Parathyroid adenoma (tissue), 2 donors: ENCODE data around the gene SLC16A9.

Experiments
- H2AFZ ChIP-seq: fragments of 300-600 bp; sonication (generic); one replicate; pipeline ENCODE4 v1.7.0; 2017; ENCODE audit warnings: antibody characterized with exemption, mild to moderate bottlenecking
- H3K27ac ChIP-seq: fragments of 300-600 bp; sonication (generic); one replicate; pipeline ENCODE4 v1.7.0; 2017
- H3K27me3 ChIP-seq: fragments of 300-600 bp; sonication (generic); one replicate; pipeline ENCODE4 v1.7.0; 2017; ENCODE audit warnings: low read length; ENCODE audit not compliant: control insufficient read depth, insufficient read depth
- H3K36me3 ChIP-seq: fragments of 300-600 bp; sonication (generic); one replicate; pipeline ENCODE4 v1.7.0; 2017; ENCODE audit warnings: low read length; ENCODE audit not compliant: control insufficient read depth, insufficient read depth
- H3K4me1 ChIP-seq: fragments of 300-600 bp; sonication (generic); one replicate; pipeline ENCODE4 v1.7.0; 2017; ENCODE audit warnings: control low read depth
- H3K4me2 ChIP-seq: fragments of 300-600 bp; sonication (generic); one replicate; pipeline ENCODE4 v1.7.0; 2017; ENCODE audit warnings: low read length
- H3K4me3 ChIP-seq: fragments of 300-600 bp; sonication (generic); one replicate; pipeline ENCODE4 v1.7.0; 2017; ENCODE audit warnings: low read depth, low read length
- H3K79me2 ChIP-seq: fragments of 300-600 bp; sonication (generic); one replicate; pipeline ENCODE4 v1.7.0; 2017; ENCODE audit warnings: control low read depth
- H3K9ac ChIP-seq: fragments of 300-600 bp; sonication (generic); one replicate; pipeline ENCODE4 v1.7.0; 2017; ENCODE audit warnings: mild to moderate bottlenecking
- H3K9me3 ChIP-seq: fragments of 300-600 bp; sonication (generic); one replicate; pipeline ENCODE4 v1.7.0; 2017; ENCODE audit warnings: low read length; ENCODE audit not compliant: control insufficient read depth
- CTCF ChIP-seq: fragments of 300-600 bp; sonication (generic); IDR thresholded peaks from one replicate; pipeline ENCODE4 v1.7.0; 2017; ENCODE audit warnings: antibody characterized with exemption, mild to moderate bottlenecking
- donor health status: primary hyperparathyroidism.

Gene SLC16A9

GRCh38 chr10:59627366-59628018, 82.2 kb downstream of the SLC16A9 start:
- no peak for TF ChIP-seq CTCF
- Histone ChIP-seq H2AFZ (no peak overlapping the region), H3K27me3 (no peaks in the 10 kb centered on the region), H3K9me3 (no peaks in the 10 kb centered on the region), H3K4me3 (no peak overlapping the region), H3K36me3 (no peaks in the 10 kb centered on the region), H3K4me1 (no peaks in the 10 kb centered on the region), H3K4me2 (no peak overlapping the region), H3K9ac (no peak overlapping the region), H3K79me2 (no peaks in the 10 kb centered on the region), H3K27ac (no peak overlapping the region)

- no peak overlapping the region for H3K4me2 ChIP-seq
- H3K4me3 ChIP-seq, result no peak overlapping the region
- no peaks in the 10 kb centered on the region for H3K79me2 ChIP-seq
- no peaks in the 10 kb centered on the region for H3K27me3 ChIP-seq
- H3K4me1 ChIP-seq, result no peaks in the 10 kb centered on the region
- no peaks in the 10 kb centered on the region for H3K9me3 ChIP-seq
- no peak for TF ChIP-seq CTCF
- H3K9ac ChIP-seq, result no peak overlapping the region
- no peak overlapping the region for H2AFZ ChIP-seq
- no peak overlapping the region for H3K27ac ChIP-seq
- no peaks in the 10 kb centered on the region for H3K36me3 ChIP-seq
These were observed 83.2 kb downstream of the SLC16A9 start for GRCh38 chr10:59626523-59626869.

- no peak overlapping the region for H3K9ac ChIP-seq
- H3K36me3 ChIP-seq, result no peaks in the 10 kb centered on the region
- no peaks in the 10 kb centered on the region for H3K4me1 ChIP-seq
- H3K4me2 ChIP-seq, result no peak overlapping the region
- no peaks in the 10 kb centered on the region for H3K9me3 ChIP-seq
- H2AFZ ChIP-seq, result peak overlapping the region; percentile 47
- TF ChIP-seq CTCF, result peak; percentile 84
- H3K79me2 ChIP-seq, result no peaks in the 10 kb centered on the region
- H3K27ac ChIP-seq, result no peak overlapping the region
- H3K27me3 ChIP-seq, result no peaks in the 10 kb centered on the region
- no peak overlapping the region for H3K4me3 ChIP-seq
These were observed 83.7 kb downstream of the SLC16A9 start for GRCh38 chr10:59625721-59626522.

- Histone ChIP-seq H3K79me2 (no peaks in the 10 kb centered on the region), H3K9me3 (no peaks in the 10 kb centered on the region), H3K36me3 (no peaks in the 10 kb centered on the region), H3K4me3 (no peak overlapping the region), H3K27ac (no peak overlapping the region), H3K27me3 (no peaks in the 10 kb centered on the region), H3K9ac (no peak overlapping the region), H2AFZ (no peak overlapping the region), H3K4me2 (no peak overlapping the region), H3K4me1 (no peaks in the 10 kb centered on the region)
- TF ChIP-seq CTCF, result no peak
These were observed 84.7 kb downstream of the SLC16A9 start for GRCh38 chr10:59624951-59625350.
